Urothelium cell line (cell line): Measurements from ENCODE around the gene ZSCAN10.
"Not testable (repeated sequence)": the region's sequence is repeated elsewhere in the genome, so short reads cannot be mapped to it uniquely, and the experiment has no call there.

Experiments
- DNase-seq: peaks from one replicate; pipeline ENCODE4 v3.0.0; 2011; ENCODE audit warnings: low spot score, mixed read lengths
- FAIRE-seq: peaks from 2 replicates; lab custom pipeline; 2011; peaks lifted over from hg19 to GRCh38; lab: Jason Lieb, UNC

The ZSCAN10 gene

DNA sequence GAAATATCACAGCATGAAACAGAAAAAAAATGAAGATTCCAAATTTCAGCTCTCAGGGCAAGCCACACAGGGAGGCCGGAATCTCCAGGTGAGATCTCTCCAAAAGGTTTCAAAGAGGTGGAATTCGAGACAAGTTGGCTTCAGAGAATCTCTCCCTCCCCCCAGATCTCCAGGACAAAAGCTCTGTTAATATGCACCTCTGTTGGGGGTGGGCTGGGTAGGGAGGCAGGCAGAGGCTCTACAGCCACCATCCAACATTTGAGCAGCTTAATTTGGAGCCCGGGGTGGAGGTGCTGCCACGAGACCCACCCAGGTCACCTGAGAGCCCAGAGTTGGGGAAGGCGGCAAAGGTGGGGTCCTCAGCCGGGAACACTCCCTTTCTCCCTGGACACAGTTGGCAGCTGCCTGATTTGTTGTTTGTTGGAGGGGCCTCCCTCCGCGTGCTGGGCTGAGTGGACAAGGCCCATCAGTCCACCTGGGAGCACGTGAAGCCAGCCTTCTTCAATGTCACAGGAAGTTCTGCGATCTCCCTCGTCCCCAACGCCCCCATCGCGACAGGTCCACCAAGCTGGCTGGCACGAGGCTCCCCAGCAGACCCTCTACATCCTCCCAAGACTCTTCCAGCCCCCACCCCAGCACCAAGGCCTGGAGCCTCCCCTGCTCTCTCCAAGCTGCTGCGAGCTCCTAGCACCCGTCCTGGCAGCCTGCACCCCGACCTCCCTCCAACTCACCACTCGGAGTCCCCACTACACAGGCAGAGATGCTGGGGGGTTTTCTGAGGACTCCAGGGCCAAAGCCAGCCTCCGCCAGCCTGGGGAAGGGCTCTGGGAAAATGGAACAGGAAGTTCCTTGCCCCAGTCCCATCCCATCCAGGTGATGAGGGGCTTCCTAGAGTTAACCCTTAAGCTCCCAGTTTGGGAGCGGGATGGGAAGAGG, at the start of gene ZSCAN10:
Gene ZSCAN10 (minus strand): TSS at position 836 of the 936 bp plus-strand sequence. CDS start 6,357 bp downstream, outside the sequence.
- DNase-seq (no peak), FAIRE-seq (no peak)

DNA sequence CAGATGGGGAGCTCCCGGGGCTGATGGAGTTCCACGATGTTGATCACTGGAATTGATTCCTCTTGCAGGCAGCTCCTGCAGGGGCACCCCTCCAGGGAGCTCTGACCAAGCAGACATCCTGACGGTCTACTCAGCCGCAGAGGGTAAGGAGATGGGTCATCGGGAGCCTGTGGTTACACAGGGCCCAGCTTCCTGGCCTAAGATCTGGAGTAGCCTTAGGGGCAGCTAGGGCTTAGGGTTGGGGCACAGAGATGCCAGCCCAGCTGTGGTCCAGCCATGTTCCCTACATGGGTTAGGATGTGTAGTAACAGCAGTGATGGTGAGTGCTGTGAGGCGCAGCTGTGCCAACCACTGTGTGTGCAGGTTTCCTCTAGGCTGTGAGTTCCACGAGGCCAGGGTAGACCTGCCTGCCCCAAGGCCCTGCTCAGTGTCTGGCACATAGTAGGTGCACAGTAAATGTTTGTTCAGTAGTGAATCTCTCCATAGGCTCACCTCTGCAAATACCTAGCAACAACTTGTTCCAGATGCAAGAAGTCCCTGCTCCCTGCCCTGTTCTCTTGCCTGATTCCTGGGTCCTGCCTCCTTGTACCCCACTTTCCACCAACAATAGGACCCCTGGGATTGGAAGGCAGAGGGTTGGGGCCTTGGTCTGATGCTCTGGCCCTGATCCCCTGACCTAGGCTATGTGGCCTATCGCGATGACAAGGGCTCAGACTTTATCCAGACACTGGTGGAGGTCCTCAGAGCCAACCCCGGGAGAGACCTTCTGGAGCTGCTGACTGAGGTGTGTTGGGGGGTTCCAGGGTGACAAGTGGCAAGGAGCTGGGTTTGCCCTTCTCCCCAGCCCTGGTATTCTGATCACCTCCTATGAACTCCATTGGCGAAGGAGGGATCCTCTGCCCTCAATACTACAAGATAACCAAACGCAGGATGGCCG, 49.4 kb upstream of the ZSCAN10 start:
- FAIRE-seq (no peak), DNase-seq (no peak)

DNA sequence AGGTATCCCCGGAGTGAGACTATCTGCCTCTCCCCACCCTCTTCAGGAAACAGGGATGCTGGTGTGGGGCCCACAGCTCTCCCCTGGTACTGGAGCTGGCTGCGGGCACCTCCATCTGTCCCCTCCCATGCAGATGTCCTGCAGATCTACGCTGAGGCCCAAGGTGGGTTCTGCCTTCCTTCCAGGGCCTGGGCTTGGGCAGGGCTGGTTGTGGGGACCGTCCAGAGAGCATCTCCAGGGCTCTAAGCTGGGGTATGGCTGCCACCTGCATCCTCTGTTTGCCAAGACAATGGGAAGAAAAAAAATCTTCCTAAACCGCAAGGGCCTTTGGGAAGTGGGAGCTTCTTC, 48.6 kb upstream of the ZSCAN10 start:
- FAIRE-seq = no peak
- no peak for DNase-seq

DNA sequence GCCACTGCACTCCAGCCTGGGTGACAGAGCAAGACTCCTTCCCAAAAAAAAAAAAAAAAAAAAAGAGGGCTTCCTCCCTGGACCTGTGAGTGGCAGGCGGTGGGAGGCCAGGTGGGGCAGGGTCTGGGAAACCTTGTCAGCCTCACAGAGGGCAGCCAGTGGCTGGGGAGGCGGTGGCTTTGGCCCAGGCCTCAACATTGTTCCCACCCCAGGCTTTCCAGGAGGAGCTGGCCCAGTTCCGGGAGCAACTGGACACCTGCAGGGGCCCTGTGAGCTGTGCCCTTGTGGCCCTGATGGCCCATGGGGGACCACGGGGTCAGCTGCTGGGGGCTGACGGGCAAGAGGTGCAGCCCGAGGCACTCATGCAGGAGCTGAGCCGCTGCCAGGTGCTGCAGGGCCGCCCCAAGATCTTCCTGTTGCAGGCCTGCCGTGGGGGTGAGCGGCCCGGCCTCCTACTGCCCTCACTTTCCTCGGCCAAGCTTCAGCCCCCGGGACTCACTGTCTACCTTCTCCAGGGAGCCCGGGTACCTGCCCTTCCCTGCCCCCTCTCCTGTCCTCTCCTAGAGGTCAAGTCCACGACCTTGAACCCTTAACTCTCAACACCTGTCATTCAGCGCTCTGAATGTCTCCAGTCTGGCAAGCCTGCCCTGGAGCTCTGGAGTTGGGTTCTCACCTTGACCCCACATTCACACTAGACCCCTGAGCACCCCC, 48.1 kb upstream of the ZSCAN10 start:
- DNase-seq (no peak), FAIRE-seq (no peak)

DNA sequence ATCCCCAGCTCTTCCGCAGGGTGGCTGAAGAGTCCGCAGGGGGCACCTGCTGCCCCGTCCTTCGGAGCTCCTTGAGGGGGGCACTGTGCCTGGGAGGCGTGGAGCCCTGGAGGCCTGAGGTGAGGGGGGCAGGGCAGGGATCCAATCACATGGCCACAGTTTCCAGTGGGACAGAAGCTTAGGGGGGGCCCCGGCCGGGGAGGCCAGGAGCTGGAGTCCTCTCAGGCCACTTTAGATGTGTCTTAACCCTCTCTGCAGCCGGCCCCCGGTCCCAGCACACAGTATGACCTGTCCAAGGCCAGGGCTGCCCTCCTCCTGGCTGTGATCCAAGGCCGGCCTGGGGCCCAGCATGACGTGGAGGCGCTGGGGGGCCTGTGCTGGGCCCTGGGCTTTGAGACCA, 46.6 kb upstream of the ZSCAN10 start:
- FAIRE-seq (no peak), DNase-seq (no peak)

DNA sequence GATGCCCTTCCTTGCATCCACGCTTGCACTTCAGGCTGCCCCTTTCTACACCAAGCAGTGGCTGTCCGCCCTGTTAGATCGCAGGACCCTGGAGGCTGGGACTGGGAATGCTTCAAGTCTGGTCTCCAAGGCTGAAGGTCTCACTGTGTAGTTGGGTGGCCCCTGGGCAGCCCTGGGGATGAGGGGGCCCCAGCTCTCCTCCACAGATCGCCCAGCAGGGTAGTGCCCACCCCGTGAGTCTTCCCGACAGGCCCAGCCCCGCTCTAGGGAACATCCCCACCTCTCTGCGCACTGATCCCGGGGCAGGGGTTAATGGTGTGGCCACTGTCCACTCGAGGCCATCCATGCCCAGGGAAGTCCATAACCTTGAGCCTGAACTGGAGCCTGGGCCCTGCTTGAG, 46.1 kb upstream of the ZSCAN10 start:
- no peak for FAIRE-seq
- DNase-seq = no peak

DNA sequence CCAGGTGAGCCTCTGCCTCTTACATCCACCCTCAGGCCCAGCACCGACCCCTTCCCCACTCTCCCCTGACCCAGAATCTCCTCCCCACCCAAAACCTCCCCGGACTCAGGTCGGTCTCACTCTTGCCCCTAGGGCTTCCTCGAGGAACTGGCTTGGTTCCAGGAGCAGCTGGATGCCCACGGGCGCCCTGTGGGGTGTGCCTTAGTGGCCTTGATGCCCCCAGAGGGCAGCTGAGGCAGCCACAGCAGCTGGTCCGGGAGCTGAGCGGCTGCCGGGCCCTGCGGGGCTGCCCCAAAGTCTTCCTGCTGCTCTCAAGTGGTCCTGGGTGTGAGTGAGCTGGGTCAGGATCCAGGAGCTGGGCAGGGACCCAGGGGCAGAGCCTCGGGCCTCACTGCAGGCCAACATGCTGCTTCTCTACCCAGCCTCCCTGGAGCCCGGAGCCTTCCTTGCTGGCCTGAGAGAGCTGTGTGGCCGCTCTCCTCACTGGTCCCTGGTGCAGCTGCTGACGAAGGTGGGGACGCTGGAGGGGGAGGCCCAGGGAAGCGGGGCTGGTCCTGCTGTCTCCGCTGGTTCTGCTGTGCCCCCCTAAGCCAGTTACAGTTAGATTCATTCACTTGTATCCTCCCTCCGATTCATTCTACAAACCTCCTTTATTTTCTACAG, 45.4 kb upstream of the ZSCAN10 start:
- no peak for FAIRE-seq
- DNase-seq = no peak

DNA sequence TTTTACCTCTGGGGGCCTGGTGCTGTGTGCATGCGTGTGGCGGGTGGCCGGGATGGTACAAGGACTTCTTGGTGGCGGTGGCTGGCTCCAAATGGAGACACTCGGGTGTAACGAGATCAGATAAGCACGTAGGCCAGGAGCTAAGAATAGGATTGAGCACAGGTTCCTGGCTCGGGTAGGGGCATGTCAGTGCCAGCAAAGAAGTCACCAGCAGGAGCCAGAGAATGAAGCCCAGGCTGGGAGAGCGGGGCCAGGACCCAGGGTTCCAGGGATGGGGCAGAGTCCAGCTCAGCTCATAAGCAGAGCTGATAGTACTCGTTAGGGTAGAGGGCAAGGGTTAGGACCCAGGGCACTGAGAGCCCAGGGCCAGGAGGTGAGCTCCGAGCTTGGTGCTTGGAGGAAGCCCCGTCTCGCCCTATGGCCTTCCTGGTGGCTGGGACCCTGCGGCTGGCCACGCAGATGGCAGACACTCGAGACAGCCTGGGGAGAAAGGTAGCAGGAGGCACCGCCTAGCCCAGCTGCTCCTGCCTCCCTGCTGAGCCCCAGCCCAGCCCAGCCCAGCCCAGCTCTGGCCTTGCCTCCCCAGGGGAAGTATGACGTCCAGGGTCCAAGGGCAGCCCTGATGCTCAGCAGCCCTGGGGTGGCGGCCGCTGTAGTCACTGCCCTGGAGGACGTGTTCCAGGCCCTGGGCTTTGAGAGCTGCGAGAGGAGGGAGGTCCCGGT, 44.7 kb upstream of the ZSCAN10 start:
- FAIRE-seq = no peak
- no peak for DNase-seq

DNA sequence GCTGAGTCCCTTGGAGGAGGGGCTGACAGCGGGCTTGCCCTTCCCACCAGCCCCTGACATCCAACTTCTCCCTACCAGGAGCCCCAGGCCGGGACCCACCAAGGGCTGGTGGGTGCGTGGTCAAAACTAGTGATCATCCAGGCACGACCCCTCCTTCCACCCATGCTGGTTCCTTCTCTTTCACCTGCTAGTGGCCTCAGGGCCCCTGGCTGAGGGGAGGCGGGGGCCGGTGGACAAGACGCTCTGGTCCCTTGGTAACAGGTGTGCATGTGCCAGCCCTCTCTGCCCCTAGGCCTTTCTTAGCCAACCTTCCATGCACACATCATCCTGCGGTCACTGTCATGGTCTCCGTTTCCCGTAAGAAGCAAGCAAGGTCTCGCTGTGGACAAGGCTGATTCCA, 44.1 kb upstream of the ZSCAN10 start:
- FAIRE-seq = no peak
- no peak for DNase-seq

DNA sequence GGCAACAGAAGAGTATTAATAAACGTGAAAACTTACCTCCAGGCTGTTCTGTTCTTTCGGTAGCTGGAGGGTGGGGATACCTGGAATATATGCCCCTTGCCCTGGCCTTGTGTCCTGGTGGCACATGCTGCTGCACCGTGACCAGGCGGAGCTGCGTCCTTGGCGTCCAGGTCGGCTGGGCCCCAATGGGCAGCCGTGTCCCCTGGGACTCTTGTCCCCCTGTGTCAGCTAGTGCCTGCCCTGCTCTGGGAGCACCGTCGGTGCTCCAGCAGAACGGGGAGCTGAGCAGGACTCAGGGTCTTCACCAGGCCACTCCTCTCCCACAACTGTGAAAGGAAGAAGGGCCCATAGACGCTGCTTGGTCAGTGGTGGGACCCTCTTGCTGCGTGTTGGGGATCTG, 43.7 kb upstream of the ZSCAN10 start:
- no peak for FAIRE-seq
- DNase-seq = no peak

DNA sequence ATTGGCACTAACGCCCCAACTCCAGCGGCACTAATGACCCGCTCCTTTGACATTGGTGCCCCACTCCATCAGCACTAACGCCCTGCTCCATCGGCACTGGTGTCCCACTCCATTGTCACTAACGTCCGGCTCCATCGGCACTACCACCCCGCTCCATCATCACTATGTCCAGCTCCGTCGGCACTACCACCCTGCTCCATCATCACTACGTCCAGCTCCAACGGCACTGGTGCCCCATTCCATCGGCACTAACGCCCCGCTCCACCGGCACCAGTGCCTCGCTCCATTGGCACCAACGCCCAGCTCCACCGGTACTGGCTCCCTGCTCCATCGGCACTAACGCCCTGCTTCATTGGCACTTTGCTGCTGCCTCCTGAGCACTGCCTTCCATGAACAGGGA, 43.2 kb upstream of the ZSCAN10 start:
- FAIRE-seq = no peak

DNA sequence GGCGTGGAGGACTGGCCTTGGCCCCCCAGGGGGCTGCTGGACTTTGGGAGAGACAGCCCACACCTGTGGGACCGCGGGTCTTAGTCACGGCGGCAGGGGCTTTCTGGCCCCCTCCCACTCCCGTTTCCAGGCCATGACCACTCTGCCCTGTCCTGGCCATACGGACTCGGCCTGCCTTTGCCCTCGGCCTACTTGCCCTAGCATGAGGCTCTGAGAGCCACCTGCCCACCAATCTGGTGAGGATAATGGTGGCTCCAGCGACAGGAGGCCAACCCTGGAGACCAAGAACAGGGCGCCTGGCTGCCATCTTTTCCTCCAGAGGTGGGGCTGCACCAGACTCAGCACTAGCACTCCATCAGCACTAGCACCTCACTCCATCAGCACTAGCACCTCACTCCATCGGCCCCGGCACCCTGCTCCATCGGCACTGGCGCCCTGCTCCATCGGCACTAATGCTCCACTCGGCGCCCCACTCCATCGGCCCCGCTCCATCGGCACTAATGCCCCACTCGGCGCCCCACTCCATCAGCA, 42.8 kb upstream of the ZSCAN10 start:
- DNase-seq = no peak
- FAIRE-seq = no peak

More for the DNA sequence above, 43.2 kb upstream of the ZSCAN10 start:
- DNase-seq = no peak

DNA sequence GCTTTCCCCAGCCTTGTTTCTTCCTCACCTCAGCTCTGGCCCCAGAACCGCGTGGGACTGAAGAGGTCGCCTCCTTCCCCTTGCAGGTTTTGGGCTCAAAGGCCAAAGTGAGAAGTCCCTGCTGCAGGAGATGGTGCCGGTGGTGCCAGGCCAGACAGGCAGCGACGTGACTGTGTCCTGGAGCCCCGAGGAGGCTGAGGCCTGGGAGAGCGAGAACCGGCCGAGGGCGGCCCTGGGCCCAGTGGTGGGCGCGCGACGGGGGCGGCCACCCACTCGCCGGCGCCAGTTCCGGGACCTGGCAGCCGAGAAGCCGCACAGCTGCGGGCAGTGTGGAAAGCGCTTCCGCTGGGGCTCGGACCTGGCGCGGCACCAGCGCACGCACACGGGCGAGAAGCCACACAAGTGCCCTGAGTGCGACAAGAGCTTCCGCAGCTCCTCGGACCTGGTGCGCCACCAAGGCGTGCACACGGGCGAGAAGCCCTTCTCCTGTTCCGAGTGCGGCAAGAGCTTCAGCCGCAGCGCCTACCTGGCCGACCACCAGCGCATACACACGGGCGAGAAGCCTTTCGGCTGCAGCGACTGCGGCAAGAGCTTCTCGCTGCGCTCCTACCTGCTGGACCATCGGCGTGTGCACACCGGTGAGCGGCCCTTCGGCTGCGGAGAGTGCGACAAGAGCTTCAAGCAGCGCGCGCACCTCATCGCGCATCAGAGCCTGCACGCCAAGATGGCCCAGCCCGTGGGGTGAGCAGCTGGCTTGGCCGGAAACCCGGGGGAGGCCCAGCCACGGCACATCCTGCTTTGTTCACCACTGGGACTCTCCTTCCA, 41.7 kb upstream of the ZSCAN10 start:
- no peak for FAIRE-seq

DNA sequence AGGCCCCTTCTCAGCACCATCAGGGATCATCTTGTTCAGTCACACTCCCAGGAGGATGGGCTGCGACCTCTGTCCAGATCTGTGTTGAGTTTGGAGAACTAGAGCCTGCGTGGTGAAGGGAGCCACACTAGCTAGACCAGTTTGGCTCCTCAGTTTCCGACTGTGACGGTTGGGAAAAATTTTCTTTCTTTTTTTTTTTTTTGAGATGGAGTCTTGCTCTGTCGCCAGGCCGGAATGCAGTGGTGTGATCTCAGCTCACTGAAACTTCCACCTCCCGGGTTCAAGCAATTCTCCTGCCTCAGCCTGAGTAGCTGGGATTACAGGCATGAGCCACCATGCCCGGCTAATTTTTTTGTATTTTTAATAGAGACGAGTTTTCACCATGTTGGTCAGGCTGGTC, 40.5 kb upstream of the ZSCAN10 start:
- not testable (repeated sequence) for FAIRE-seq, DNase-seq

More for the DNA sequence above, 41.7 kb upstream of the ZSCAN10 start:
- no peak for DNase-seq

DNA sequence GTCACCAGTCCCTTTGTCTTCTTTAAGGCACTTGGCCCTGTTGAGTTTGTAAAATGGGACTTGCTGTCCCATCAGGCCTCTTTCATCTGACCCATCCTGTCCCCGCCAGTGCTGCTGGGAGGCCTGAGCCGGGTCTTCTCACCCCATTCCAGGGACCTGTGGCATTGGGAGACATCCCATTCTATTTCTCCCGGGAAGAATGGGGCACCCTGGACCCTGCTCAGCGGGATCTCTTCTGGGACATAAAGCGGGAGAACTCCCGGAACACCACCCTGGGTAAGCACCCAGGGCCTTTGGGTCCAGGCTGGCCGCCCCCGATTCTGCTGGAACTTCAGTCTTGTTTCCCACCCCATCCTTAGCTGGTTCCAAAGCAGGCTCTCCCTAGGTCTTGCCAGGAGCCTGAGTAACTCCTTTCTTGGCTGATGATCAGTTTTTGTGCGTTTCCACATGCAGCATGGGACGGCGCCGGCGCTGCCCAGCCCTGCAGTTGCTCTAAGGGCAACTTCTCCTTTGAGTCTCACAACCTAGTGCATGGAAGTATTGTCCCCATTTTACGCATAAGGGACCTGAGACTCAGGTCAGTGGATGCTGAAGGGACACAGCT, 39.8 kb upstream of the ZSCAN10 start:
- DNase-seq (no peak), FAIRE-seq (no peak)

DNA sequence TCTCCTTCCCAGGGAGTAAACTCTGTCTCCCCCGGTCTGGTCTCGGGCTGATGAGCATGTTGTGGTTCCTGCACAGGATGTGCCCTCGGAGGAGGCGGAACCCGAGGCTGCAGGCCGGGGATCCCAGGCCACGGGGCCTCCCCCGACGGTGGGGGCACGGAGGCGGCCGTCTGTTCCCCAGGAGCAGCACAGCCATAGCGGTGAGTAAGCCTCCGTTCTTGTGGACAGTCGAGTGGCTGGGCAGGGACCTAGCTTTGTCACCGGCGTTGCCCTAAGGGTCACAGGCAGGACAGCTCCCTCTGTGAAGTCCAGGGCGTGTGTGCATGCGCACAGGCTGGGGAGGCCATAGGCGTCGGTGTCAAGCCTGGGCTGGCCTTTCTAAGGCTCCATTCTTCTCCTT, 39.2 kb upstream of the ZSCAN10 start:
- FAIRE-seq (no peak), DNase-seq (no peak)

DNA sequence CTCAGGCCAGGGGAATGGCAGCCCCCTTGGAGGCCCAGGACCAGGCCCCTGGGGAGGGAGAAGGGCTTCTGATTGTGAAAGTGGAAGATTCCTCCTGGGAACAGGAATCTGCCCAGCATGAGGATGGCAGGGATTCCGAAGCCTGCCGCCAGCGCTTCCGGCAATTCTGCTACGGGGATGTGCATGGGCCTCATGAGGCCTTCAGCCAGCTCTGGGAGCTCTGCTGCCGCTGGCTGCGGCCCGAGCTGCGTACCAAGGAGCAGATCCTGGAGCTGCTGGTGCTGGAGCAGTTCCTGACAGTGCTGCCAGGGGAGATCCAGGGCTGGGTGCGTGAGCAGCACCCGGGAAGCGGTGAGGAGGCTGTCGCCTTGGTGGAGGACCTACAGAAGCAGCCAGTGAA, 38.2 kb upstream of the ZSCAN10 start:
- FAIRE-seq (no peak), DNase-seq (no peak)

DNA sequence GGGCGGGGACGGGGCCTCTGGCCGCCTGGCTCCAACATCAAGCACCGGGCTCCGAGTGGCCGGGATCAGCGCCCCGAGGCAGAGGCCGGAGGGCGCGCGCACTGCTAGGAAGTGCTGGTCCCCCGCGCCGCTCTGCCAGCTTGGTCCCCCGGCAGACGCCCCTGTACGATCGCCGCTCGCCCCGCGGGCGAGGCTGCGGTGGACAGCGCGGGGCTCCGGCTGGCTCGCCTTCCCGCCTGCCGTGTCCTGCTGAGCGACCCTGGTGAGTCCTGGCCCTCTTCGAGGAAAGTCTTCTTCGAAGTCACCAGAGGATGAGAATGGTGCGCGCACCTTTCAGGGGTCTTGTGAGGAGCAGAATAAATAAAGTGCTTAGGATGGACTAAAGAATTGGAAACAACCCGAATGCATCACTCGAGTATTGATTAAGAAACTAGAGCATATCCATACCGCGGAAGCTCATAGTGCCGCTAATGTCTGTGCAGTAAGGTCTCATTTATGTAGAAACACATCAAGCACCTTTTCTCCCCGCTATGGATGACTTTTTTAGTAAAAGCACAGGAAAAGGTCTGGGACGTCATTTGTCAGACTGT, 36.1 kb upstream of the ZSCAN10 start:
- DNase-seq = no peak

More for the DNA sequence above, 36.1 kb upstream of the ZSCAN10 start:
- no peak for FAIRE-seq
